Measurements from ENCODE around the gene SLC16A14. TPM values are rescaled to one million over a fixed set of nuclear protein-coding genes. Genes with fewer than 3 reads are reported as not detected.

Gene SLC16A14
- total RNA-seq, 2 donors from 2014 or later, result 3.3 to 5.9 TPM

DNA sequence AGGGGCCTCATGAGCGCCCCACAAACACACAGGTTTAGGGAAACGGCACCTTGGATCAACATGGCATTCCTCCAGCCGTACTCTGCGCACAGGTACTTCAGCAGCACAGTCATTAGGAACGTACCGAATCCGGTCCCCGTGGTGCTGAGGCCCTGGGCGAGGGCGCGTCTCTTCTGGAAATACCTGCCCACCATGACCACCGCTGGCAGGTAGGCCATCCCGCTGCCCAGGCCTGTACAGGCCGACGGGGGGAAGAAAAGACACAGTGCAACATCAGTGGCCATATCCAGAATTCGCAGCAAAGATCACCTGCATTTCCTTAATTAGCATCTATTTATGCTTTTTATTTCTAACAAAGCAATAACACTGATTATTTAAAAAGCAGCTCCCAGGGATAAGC, 22.2 kb downstream of the SLC16A14 start:
- intact Hi-C loops (cut with DNase I), result no loop called here
- DNase-seq (ENCODE audit: low spot score), result no peak

DNA sequence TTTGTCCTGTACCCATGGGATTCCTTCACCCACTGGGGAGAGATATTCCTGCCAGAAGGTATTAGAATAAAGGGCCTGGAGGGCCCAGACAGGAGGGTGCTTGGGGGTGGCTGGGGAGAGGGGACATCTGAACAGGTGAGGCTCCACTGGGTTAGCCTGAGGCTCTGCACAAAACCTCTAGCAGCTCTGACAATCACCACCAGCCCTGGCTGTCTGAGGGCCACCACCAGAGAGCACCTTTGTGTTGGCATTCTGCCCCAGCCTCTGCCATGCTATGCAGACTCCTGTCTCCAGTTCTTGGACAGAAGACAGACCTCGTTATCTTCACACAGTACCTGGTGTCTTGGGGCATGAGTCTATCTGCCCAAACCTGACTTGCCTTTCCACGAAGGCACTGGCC, 25.3 kb downstream of the SLC16A14 start:
- intact Hi-C loops (cut with DNase I), result no loop called here

DNA sequence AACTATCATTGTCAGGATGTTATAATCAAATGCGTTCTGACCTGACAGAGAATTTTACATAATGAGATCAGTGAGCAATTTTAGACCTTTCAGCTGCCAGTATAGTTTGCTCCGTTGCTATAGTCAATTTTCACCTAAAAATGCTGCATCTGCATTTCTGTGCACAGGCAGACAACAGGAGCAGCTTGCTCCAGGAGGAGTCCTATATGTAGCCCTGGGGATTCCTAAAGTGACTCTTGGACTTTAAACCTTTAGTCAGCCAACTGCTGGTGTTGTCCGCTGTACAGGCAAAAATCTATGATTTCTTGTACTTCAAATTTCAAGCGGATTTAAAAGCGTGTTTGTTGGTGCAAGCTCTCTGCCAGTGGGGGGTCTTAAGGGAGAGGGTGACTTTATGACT, 25.7 kb downstream of the SLC16A14 start:
- no peak for DNase-seq (ENCODE audit: low spot score)
- intact Hi-C loops (cut with DNase I), result no loop called here

More for the DNA sequence above, 25.3 kb downstream of the SLC16A14 start:
- DNase-seq (ENCODE audit: low spot score), result no peak

DNA sequence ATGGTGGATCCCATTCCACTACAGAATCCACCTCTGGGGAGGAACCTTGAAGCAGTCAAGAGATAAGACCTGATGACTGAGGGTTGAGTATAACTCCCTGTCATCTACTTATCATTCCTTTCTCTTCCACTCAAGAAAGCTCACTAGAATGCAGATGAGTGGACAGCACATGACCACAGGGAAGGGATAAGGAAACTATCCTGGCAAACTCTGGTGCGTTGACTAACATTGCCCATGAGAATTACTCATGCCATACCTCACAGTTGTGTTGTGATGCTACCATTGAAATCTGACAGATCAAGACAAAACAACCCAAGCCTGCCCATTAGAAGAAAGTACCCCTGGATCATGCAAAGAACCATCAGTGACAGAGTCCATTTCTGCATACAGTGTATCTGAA, 26.5 kb downstream of the SLC16A14 start:
- no peak for DNase-seq (ENCODE audit: low spot score)
- intact Hi-C loops (cut with DNase I), result no loop called here

DNA sequence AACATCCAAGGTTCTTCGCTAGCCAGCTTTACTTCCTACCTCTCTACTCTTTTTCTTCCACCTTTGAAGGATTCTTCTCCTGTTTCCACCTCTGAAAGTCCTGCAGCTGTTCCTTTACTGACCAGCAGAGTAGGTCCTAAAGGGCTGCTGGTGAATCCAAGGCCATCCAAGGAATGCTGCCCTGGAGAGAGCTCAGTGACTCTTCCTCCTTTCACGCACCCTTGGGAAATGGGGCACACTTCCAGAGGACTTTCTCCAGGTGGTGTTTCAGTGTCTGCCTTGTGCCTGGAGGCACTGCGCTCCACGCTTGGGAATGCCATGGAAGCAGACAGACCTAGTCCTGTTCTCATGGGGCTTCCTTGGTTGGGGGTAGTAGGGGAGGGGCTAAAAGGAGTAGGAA, 45.4 kb downstream of the SLC16A14 start:
- no peak for DNase-seq (ENCODE audit: low spot score)
- intact Hi-C loops (cut with DNase I), result no loop called here

DNA sequence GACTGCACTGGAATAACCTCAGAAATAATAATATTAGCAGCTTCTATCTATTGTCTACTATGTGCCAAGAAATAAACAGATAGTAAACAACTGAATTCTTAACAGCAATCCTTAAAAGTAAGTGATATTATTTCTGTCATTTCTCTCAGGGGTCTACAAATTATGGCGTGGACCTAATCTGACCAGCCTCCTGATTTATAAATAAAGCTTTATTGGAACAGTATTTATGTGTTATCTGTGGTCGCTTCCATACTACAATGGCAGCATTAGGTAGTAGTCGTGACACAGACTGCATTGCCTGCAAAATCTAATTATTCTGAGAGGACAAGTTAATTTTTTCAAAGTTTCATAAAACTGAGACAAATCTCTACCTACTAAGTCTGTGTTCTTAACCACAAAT, 49.0 kb downstream of the SLC16A14 start:
- no peak for DNase-seq (ENCODE audit: low spot score)
- intact Hi-C loops (cut with DNase I), result loop anchor here in 1 of 2 donors (10.0 kb wide), 1 partner anchor 135 kb away; no protein-coding TSS in a partner anchor

DNA sequence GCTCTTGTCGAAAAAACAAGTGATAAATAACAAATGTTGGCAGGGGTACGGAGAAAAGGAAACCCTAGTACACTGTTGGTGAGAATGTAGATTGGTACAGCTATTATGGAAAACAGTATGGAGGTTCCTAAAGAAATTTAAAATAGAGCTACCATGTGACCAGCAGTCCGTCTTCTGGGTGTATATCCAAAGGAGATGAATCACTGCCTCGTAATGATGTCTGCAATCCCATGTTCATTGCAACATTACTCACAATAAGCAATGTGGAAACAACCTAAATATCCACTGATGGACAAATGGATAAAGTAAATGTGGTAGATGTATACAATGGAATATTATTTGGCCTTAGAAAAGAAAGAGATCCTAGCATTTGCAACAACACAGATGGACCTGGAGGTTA, 50.6 kb downstream of the SLC16A14 start:
- intact Hi-C loops (cut with DNase I), result loop anchor here in 1 of 2 donors (10.0 kb wide), 1 partner anchor 137 kb away; no protein-coding TSS in a partner anchor
- no peak for DNase-seq (ENCODE audit: low spot score)

DNA sequence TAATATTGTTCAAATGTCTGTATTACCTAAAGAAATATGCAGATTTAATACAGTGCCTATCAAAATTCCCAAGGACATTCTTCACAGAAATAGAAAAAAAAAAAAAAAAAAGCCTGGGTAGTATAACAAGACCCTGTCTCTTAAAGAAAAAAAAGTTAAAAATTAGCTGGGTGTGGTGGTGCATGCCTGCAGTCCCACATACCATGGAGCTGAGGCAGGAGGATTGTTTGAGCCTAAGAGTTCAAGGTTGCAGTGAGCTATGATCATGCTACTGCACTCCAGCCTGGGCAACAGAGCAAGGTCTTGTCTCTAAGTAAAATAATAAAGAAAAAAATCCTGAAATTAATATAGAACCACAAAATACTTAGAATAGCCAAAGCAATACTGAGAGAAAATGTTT, 51.9 kb downstream of the SLC16A14 start:
- no peak for DNase-seq (ENCODE audit: low spot score)
- intact Hi-C loops (cut with DNase I), result loop anchor here in 1 of 2 donors (10.0 kb wide), 1 partner anchor 138 kb away; no protein-coding TSS in a partner anchor

DNA sequence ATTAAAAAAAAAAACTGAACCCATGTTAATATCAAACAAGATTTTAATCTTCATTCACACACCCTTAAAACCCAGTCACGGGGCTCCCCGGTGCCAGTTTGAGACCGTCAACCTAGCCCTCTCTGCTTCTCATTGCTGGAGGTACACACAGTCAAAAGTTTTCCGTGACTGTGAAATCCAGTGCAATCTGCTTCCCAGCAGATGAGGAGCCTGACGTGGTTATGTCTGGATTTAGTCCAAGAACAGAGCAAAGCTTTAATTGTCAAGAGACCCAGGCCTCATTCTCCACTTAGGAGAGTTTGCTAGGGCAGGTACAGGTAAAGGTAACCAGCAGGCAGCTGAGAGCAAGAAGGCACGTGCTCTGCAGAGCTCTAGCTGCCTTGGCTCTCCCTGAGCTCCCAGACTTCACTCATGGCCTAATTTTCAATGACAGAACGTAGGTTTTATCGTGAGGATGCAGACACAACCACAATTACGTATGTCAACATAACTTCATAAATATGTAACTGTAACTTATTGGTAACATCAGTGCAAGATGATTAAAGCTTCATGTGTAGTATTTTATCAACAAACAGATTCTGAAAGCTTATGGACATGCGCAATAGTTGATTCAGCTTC, 56.3 kb downstream of the SLC16A14 start:
- DNase-seq (ENCODE audit: low spot score), result no peak

DNA sequence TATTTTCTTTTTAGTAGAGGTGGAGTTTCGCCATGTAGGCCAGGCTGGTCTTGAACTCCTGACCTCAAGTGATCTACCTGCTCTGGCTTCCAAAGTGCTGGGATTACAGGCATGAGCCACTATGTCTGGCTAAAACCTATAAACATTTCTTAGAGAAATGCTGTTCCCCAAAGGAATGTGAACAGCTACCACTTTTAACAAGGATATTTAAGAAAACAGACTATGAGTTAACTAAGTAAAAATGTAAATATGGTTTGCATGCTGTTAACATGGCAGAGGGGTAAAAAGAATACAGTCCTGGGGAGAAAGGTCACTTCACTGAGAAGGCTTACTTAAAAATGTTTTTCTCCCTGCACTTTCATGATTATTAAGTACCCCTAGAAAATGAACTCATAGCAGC, 57.1 kb downstream of the SLC16A14 start:
- intact Hi-C loops (cut with DNase I), result loop anchor here in 1 of 2 donors (10.0 kb wide), 1 partner anchor 143 kb away; no protein-coding TSS in a partner anchor

More for the DNA sequence above, 56.3 kb downstream of the SLC16A14 start:
- intact Hi-C loops (cut with DNase I), result loop anchor here in 1 of 2 donors (10.0 kb wide), 1 partner anchor 142 kb away; no protein-coding TSS in a partner anchor

DNA sequence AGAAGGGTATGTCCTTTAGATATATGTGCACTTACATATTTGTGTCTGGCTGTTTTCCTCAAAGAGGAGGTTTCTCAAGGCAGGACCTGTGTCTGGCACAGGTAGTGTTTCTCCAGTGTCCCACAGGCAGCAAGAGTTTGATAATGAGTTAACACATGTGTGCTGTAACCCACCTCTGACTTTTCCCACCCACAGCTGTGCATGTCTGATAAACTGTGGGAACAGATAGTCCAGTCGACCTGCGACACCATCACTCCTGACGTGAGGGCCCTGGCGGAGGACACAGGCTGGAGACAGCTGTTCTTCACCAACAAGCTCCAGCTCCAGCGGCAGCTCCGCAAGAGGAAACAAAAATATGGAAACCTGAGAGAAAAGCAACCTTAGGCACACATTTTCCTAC, 58.2 kb downstream of the SLC16A14 start:
- intact Hi-C loops (cut with DNase I), result loop anchor here in 1 of 2 donors (10.0 kb wide), 1 partner anchor 144 kb away; no protein-coding TSS in a partner anchor
- no peak for DNase-seq (ENCODE audit: low spot score)

More for the DNA sequence above, 57.1 kb downstream of the SLC16A14 start:
- DNase-seq (ENCODE audit: low spot score), result no peak

DNA sequence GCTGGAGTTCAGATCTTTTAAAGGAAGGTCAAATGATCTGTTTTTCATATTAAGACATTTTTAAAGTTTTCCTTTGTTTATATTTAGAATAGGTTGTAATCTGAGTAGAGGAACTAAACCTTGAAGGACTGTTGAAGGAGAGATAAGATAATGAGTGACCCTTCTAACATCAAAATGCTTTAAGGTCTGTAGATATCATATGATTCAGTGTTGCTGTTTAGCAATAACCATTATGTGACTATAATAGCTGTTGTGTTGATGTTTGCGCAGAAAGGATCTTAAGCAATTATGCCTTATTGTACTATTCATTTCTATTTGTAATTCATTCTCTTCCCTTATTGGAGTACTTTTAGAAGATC, 60.0 kb downstream of the SLC16A14 start:
- intact Hi-C loops (cut with DNase I), result loop anchor here in 1 of 2 donors (5.0 kb wide), 1 partner anchor 149 kb away; no protein-coding TSS in a partner anchor
- no peak for DNase-seq (ENCODE audit: low spot score)

DNA sequence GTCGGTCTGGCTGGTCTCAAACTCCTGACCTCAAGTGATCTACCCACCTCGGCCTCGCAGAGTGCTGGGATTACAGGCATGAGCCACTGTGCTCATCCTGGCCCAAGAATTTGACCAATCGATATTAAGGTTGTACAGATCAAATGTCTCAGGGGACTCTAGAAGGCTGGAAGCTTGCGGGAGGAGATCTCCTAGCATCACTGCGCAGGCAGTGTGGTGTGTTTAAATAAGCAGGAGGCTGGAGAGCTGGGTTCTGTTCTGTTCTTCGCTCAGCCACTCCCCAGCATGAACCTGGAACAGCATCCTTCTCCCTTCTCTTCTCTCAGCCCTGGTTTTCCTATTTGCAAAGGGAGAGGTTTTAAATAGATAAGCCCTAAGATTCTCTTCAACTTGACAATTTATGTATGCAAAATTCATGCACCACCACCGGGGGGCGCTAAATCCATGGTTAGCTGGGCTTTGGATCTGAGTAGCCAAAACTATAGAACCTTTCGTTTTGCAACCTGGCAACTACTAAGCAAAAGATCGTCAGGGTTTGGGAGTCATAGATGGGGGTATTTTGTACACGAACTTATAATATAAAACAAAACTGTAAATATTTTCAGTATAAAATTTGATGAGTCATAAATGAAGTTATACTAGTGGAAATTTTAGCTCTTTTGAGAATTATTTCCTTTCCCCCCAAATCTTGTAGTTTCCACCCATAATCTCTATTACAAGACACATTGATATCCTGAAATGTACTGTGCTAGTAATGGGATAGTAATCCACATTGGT, 60.6 kb downstream of the SLC16A14 start:
- DNase-seq (ENCODE audit: low spot score), result peak; percentile 93
- intact Hi-C loops (cut with DNase I), result loop anchor here in 1 of 2 donors (5.0 kb wide), 1 partner anchor 149 kb away; no protein-coding TSS in a partner anchor

DNA sequence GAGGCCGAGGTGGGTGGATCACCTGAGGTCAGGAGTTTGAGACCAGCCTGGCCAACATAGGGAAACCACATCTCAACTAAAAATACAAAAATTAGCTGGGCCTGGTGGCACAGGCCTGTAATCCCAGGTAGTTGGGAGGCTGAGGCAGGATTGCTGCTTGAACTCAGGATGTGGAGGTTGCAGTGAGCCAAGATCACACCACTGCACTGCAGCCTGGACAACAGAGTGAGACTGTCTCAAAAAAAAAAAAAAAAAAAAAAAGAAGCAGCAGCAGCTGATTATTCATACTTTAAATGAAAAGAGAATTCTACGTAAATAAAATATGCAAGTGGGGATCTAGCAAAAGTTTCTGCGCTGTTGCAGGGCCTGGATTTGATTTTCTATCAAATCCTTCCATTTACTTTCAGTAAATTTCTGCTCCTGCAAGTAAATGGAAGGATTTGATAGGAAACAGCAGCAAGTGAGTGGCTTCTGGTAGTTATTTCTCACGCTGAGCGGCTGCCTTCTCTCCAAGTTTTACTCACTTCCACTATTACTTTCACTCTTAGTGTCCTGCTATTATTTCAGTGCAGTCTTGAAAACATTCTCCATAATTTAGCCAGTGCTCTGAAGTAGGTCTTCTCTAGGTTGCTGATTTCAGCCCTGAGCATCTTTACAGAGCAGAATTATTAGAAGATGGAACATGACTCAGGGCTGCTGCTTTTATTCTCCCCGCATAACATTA, 68.4 kb downstream of the SLC16A14 start:
- intact Hi-C loops (cut with DNase I), result no loop called here
- DNase-seq (ENCODE audit: low spot score), result no peak

DNA sequence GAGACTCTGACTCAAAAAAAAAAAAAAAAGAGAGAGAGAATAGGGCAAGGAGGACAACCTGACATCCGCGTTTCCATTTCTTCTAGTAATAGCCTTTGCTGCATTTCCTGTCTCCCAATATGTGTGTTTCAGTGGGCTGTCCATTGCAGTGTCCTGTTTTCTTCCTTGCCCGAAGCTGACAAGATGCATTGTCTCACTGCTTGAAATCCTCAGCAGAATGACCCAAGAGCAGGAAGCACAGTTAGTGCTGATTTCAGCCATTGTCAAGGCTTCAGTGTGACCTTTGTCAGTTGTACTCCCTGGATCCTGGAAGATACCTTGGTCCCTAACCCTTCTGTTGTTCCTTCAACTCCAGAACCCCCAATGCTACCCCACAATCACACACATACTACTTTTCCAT, 71.2 kb downstream of the SLC16A14 start:
- no peak for DNase-seq (ENCODE audit: low spot score)
- intact Hi-C loops (cut with DNase I), result no loop called here

DNA sequence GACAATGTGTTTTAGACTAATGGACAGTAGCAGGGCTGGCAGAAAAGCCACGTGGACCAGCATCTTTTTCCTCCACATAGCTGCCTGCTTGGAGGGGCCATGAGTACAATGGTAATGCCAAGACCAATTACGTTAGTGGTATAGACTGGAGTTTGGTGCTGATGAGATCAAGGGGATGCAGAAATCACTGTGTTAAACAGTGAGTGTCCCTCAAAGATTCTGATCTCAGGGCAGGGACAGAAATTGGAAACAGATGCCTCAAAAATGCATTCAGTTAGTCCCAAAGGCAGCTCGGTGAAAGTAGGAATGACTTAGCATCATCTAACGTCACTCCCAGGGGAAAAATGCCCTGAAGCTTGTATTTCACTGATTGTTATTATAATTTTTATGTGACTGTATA, 72.4 kb downstream of the SLC16A14 start:
- intact Hi-C loops (cut with DNase I), result no loop called here
- no peak for DNase-seq (ENCODE audit: low spot score)

DNA sequence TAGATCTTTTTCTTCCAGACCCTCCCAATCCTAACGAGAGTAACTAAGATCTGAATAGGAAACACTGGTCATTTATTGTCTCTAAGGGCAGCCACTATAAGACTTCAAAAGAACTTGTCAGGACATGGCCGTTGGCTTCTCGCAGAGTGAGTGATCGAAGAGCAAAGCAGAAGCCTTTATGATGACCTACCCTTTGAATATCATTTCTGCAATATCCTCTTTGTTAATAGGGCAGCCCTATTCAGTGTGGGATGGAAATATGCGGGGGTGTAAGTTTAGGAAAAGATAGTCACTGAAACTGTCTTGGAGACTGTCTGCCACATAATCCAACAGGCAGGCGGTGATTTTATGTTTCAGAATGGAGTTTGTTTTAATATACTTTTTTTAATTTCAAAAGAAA, 75.5 kb downstream of the SLC16A14 start:
- intact Hi-C loops (cut with DNase I), result no loop called here
- no peak for DNase-seq (ENCODE audit: low spot score)
